ENCODE data around the gene IMMP1L.
A peak's percentile ranks its signal among the peaks of the same experiment; 100 is the strongest.
"Not testable (repeated sequence)": the region's sequence is repeated elsewhere in the genome, so short reads cannot be mapped to it uniquely, and the experiment has no call there.

IMMP1L gene

GRCh38 chr11:31509051-31509428 lies 382 bp downstream of the IMMP1L start:
- H3K27me3 ChIP-seq = no peaks in the 10 kb centered on the region
- TF ChIP-seq, protein P1, sequence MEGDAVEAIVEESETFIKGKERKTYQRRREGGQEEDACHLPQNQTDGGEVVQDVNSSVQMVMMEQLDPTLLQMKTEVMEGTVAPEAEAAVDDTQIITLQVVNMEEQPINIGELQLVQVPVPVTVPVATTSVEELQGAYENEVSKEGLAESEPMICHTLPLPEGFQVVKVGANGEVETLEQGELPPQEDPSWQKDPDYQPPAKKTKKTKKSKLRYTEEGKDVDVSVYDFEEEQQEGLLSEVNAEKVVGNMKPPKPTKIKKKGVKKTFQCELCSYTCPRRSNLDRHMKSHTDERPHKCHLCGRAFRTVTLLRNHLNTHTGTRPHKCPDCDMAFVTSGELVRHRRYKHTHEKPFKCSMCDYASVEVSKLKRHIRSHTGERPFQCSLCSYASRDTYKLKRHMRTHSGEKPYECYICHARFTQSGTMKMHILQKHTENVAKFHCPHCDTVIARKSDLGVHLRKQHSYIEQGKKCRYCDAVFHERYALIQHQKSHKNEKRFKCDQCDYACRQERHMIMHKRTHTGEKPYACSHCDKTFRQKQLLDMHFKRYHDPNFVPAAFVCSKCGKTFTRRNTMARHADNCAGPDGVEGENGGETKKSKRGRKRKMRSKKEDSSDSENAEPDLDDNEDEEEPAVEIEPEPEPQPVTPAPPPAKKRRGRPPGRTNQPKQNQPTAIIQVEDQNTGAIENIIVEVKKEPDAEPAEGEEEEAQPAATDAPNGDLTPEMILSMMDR (IDR thresholded peaks at IDR 0.05) = no peak
- intact Hi-C loops (cut with DNase I; ENCODE audit: low total_unique reads) = no loop called here
- peak overlapping the region; percentile 68 to 73 for H3K4me3 ChIP-seq
- peaks cover 0 to 18% (median 1%) of the 10 kb centered on the region in 4 donors for H3K4me1 ChIP-seq
- H3K27ac ChIP-seq = peak overlapping the region; percentile 83 to 84
- no peaks in the 10 kb centered on the region for H3K9me3 ChIP-seq
- no peak for DNase-seq
- peaks cover 0 to 5% (median 4%) of the 10 kb centered on the region in 3 donors for H3K36me3 ChIP-seq

DNA sequence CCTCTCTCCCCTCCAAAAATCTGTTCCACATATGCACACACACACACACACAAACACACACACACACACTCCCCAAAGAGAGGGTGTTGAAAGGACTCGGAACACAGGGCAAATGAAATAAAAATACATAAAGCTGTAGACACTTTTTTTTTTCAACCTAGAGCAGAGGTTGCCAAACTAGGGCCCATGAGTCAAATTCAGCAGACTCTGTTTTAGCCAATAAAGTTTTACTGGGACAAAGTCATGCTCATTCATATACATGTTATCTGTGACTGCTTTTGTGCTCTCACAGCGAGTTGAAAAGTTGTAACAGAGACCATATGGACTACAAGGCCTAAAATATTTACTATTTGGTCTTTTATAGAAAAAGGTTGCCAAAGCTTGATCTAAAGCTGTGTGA lies 8.9 kb downstream of the IMMP1L start:
- Histone ChIP-seq H3K4me3 (no peak overlapping the region), H3K4me1 (no peaks in the 10 kb centered on the region), H3K36me3 (peaks cover 0 to 5% (median 4%) of the 10 kb centered on the region in 3 donors), H3K27ac (no peak overlapping the region), H3K9me3 (no peaks in the 10 kb centered on the region), H3K27me3 (no peaks in the 10 kb centered on the region)
- no peak for DNase-seq
- TF ChIP-seq, protein P1 (IDR thresholded peaks at IDR 0.05) = no peak
- intact Hi-C loops (cut with DNase I; ENCODE audit: low total_unique reads) = no loop called here

GRCh38 chr11:31499576-31500178 lies 9.7 kb downstream of the IMMP1L start:
- Histone ChIP-seq H3K4me1 (no peaks in the 10 kb centered on the region), H3K27me3 (no peaks in the 10 kb centered on the region), H3K9me3 (no peaks in the 10 kb centered on the region), H3K36me3 (peaks cover 0 to 1% (median 0%) of the 10 kb centered on the region in 3 donors), H3K27ac (no peak overlapping the region), H3K4me3 (no peak overlapping the region)
- intact Hi-C loops (cut with DNase I; ENCODE audit: low total_unique reads) = no loop called here
- DNase-seq = no peak
- TF ChIP-seq, protein P1 (IDR thresholded peaks at IDR 0.05) = no peak

- H3K27ac ChIP-seq; H3K27me3 ChIP-seq; H3K9me3 ChIP-seq; H3K36me3 ChIP-seq; intact Hi-C loops (cut with DNase I; ENCODE audit: low total_unique reads); H3K4me1 ChIP-seq; H3K4me3 ChIP-seq; DNase-seq: not testable (repeated sequence)
Observed at GRCh38 chr11:31493762-31494161, 15.7 kb downstream of the IMMP1L start.

- H3K27me3 ChIP-seq = no peaks in the 10 kb centered on the region
- intact Hi-C loops (cut with DNase I; ENCODE audit: low total_unique reads) = no loop called here
- H3K4me1 ChIP-seq = peaks cover 0 to 6% (median 2%) of the 10 kb centered on the region in 4 donors
- H3K9me3 ChIP-seq = no peaks in the 10 kb centered on the region
- TF ChIP-seq, protein P1 (IDR thresholded peaks at IDR 0.05) = no peak
- no peak overlapping the region for H3K4me3 ChIP-seq
- H3K27ac ChIP-seq = no peak overlapping the region
- no peak for DNase-seq
- H3K36me3 ChIP-seq = no peaks in the 10 kb centered on the region
Observed at GRCh38 chr11:31493235-31493634, 16.2 kb downstream of the IMMP1L start.

GRCh38 chr11:31492320-31492913 lies 17.0 kb downstream of the IMMP1L start:
- H3K4me3 ChIP-seq = no peak overlapping the region
- peaks cover 0 to 6% (median 2%) of the 10 kb centered on the region in 4 donors for H3K4me1 ChIP-seq
- no peak for DNase-seq
- TF ChIP-seq, protein P1 (IDR thresholded peaks at IDR 0.05) = no peak
- no peak overlapping the region for H3K27ac ChIP-seq
- no peaks in the 10 kb centered on the region for H3K36me3 ChIP-seq
- intact Hi-C loops (cut with DNase I; ENCODE audit: low total_unique reads) = no loop called here
- H3K9me3 ChIP-seq = no peaks in the 10 kb centered on the region
- H3K27me3 ChIP-seq = no peaks in the 10 kb centered on the region

Data from tibial artery (tissue), 4 donors.